ELF-1 (cell line): ENCODE data around the gene STK32A.
A peak's percentile ranks its signal among the peaks of the same experiment; 100 is the strongest.
"Not testable (repeated sequence)": the region's sequence is repeated elsewhere in the genome, so short reads cannot be mapped to it uniquely, and the experiment has no call there.

Experiments
- DNase-seq: peaks from one replicate; pipeline ENCODE4 v3.0.0-alpha.2; 2016; ENCODE audit warnings: low read depth, low spot score

Gene STK32A

GRCh38 chr5:147346006-147346561 is 111.3 kb downstream of the STK32A start:
- DNase-seq = no peak

DNA sequence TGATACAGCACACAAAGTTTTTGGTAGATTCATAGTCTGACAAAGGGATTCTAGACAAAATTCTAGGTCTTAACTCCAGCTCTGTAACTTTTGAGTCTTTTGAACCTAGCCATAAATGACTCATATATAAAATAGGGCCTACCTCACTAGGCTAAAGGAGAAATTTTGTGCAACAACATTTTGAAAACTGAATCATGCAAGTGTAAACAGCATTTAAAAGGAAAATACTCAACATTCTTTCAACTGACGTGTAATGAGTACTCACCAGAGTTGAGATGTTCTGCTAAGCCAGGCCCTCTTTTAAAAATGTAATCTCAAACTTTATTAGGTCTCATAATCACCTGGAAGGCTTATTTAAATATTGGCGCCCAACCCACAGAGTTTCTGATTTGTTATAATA is 113.2 kb downstream of the STK32A start:
- no peak for DNase-seq

DNA sequence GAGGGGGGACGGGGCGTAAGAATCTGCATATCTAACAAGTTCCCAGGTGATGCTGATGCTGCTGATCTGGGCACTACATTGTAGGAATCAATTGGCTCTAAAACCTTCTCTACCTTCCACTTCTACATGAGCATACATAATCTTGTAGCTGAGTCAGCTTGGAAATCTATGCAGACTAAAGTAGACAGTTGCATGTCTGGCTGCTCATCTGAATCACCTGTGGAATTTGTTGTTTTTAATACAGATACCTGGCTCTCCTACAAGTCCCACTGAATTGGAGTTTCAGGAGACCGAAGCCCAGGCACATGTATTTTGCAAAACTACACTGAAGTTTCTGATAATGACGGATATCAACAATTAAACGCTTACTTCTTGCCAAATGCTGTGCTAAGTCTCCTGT is 113.6 kb downstream of the STK32A start:
- DNase-seq = no peak

- no peak for DNase-seq
Measured at GRCh38 chr5:147349241-147349640, 114.4 kb downstream of the STK32A start.

GRCh38 chr5:147359101-147359500 is 124.3 kb downstream of the STK32A start:
- no peak for DNase-seq

- no peak for DNase-seq
Measured at GRCh38 chr5:147359581-147359980, 124.8 kb downstream of the STK32A start.

DNA sequence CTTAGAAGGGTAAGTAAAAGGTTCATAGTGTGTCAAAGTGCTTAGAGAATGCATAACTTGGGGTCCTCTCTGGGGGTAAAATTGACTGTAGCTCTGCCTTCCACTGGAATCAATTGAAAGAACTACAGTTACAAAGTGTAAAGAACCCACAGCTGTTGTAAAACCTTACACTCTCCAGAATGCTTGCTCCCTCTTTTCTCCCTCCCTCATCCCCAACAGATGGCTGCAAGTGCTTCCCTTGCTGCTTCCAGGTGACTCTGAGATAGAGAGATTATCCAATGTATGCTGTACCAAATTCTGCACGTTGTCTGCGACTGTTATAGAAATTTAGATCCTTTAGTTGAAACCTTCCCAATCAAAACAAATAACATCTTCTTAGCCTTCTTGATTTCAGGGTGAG is 126.0 kb downstream of the STK32A start:
- DNase-seq = no peak

- no peak for DNase-seq
Measured at GRCh38 chr5:147361441-147362175, 126.8 kb downstream of the STK32A start.

DNA sequence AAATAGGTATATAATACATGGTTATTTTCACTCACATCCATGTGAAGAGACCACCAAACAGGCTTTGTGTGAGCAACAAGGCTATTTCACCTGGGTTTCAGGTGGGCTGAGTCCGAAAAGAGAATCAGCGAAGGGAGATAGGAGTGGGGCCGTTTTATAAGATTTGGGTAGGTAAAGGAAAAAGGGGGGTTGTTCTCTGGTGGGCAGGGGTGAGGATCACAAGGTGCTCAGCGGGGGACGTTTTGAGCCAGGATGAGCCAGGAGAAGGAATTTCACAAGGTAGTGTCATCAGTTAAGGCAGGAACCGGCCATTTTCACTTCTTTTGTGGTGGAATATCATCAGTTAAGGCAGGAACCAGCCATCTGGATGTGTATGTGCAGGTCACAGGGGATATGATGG is 132.6 kb downstream of the STK32A start:
- DNase-seq = not testable (repeated sequence)

GRCh38 chr5:147369742-147370374 is 135.0 kb downstream of the STK32A start:
- no peak for DNase-seq

DNA sequence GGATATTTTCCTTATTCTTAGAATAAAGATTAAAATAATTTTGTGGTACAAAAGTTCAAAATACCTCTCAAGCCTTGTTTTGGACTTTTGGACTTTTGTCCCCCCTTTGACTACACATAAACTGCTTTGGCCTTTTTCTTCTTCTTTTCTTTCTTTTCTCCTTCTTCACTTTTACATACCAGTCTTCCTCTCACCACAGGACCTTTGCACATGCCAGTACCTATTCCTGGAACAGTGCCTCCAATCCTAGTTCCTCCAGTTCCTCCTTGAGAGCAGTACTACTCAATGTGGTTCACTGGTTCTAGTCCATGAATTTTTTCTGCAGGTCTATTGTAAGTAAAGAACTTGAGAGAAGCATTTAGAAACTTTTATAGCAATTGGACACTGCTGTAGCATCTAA is 136.5 kb downstream of the STK32A start:
- DNase-seq = no peak

GRCh38 chr5:147372191-147372590 is 137.4 kb downstream of the STK32A start:
- DNase-seq = no peak

GRCh38 chr5:147373328-147373727 is 138.5 kb downstream of the STK32A start:
- DNase-seq = no peak

- DNase-seq = no peak
Measured at GRCh38 chr5:147375151-147375550, 140.3 kb downstream of the STK32A start.

DNA sequence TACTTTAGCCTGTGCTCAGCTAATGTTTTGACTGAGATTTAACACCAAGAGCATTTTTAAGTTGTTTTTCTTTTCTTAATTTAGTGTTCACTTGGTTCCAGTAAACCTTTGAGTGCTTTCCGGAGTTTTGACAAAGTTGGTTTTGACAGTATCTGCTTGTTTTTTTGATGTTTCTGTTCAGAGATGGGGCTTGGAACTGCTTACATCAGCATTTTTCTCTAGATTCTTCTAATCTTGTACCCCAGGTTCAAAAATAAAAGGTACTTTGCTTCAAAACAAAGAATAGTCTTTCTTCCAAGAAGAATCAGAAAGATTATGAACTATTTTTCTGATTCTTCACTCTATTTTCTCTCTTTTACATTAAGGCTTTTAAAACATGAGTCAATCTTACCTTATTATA is 142.9 kb downstream of the STK32A start:
- DNase-seq = no peak

DNA sequence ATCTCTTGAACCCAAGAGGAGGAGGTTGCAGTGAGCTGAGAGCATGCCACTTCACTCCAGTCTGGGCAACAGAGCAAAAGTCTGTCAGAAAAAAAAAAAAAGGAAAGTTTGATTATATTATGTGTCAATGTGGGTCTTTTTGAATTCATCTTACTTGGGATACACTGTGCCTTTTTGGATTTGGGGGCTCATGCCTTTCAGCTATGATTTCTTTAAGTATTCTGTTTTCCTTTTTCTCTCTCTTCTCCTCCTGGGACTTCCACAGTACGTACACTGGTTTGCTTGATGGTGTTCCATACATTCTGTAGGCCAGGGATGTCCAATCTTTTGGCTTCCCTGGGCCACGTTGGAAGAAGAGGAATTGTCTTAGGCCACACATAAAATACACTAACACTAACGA is 146.7 kb downstream of the STK32A start:
- no peak for DNase-seq

GRCh38 chr5:147382776-147383175 is 147.9 kb downstream of the STK32A start:
- peak; percentile 50 for DNase-seq

GRCh38 chr5:147384346-147385193 is 149.7 kb downstream of the STK32A start:
- DNase-seq = peak; percentile 56

DNA sequence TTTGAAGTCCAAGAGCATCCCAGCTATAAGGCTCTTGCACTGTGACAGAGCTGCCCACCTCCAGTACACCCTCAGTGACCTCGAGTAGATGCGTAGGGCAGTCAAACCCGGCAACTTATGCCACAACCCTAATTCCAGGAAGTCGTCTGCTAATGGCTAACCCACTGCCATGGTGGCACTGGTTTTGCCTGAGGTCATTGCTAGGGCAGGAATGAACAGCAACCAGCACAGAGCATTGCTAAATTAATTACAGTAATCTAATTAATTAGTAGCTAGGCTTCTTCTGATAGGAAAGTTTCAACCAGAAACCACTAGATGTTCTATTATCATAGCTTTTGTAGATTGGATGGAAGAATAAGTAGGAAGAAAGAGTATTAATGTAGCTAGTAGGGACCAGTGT is 152.3 kb downstream of the STK32A start:
- no peak for DNase-seq

- DNase-seq = peak; percentile 34
Measured at GRCh38 chr5:147388184-147389108, 153.6 kb downstream of the STK32A start.

DNA sequence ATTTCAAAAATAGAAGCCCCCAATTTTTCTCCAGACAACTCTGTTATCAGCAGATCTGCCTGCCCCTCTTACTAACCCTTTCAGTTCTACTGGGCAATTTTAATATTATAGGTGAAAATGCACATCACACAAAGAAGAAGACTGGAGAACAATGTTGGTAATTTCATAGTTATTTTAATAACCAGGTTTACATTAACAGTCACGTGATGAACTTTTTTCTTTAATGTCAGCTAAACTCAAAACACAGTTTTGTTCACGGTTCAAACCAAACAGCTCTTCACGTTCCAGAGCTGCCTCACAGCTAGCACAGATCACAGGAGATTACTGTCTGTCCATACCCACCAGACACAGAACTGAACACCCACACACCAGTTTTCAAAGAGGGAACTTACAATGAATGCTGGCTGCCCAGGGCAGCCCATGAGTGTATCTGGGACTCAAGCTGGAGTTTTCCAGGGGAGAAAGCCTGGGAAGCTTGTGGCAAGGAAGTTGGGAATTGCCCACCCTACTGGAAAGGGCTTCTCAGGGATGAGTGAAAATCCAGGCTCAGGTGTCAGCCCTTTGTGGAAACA is 155.9 kb downstream of the STK32A start:
- no peak for DNase-seq
